ENCODE data around the gene CFAP91. TPM values are rescaled to one million over a fixed set of nuclear protein-coding genes. Genes with fewer than 3 reads are reported as not detected.

CFAP91 gene
- total RNA-seq, 1 experiment from 2014 or later, result 0.08 TPM

- H3K4me1 ChIP-seq, result no peaks in the 10 kb centered on the region
- H3K36me3 ChIP-seq, result no peaks in the 10 kb centered on the region
- no peak overlapping the region for H3K4me3 ChIP-seq
- no peaks in the 10 kb centered on the region for H3K27me3 ChIP-seq
- 0 out of 2 replicates have a peak, but pooled peaks cover 2% of the 10 kb centered on the region for H3K9me3 ChIP-seq (replicated peaks)
- H3K27ac ChIP-seq, result no peak overlapping the region
- DNase-seq, result no peak
Observed at GRCh38 chr3:119700920-119701734, 1.7 kb upstream of the CFAP91 start.

GRCh38 chr3:119703820-119704531, 1.2 kb downstream of the CFAP91 start:
- Histone ChIP-seq H3K9me3 (replicated peaks) (0 out of 2 replicates have a peak, but pooled peaks cover 2% of the 10 kb centered on the region), H3K4me1 (peaks cover 2% of the 10 kb centered on the region; the same call in 1 of the 2 replicates), H3K27me3 (no peaks in the 10 kb centered on the region), H3K4me3 (no peak overlapping the region), H3K27ac (no peak overlapping the region), H3K36me3 (no peaks in the 10 kb centered on the region)
- no peak for DNase-seq

- no peak for DNase-seq
- Histone ChIP-seq H3K4me1 (peaks cover 24% of the 10 kb centered on the region), H3K36me3 (no peaks in the 10 kb centered on the region), H3K4me3 (no peak overlapping the region), H3K9me3 (replicated peaks) (no peaks in the 10 kb centered on the region), H3K27ac (no peak overlapping the region), H3K27me3 (no peaks in the 10 kb centered on the region)
Observed at GRCh38 chr3:119715105-119715504, 12.3 kb downstream of the CFAP91 start.

- Histone ChIP-seq H3K4me3 (no peak overlapping the region), H3K4me1 (peaks cover 6% of the 10 kb centered on the region), H3K36me3 (no peaks in the 10 kb centered on the region), H3K27me3 (no peaks in the 10 kb centered on the region), H3K9me3 (replicated peaks) (no peaks in the 10 kb centered on the region), H3K27ac (no peak overlapping the region)
- no peak for DNase-seq
Observed at GRCh38 chr3:119716998-119717397, 14.2 kb downstream of the CFAP91 start.

- DNase-seq, result peak; percentile 19 to 35
- 0 out of 2 replicates have a peak, but pooled peaks cover under 1% of the 10 kb centered on the region for H3K4me1 ChIP-seq
- H3K27ac ChIP-seq, result no peak overlapping the region
- H3K27me3 ChIP-seq, result no peaks in the 10 kb centered on the region
- H3K9me3 ChIP-seq (replicated peaks), result no peaks in the 10 kb centered on the region
- H3K4me3 ChIP-seq, result no peak overlapping the region
- no peaks in the 10 kb centered on the region for H3K36me3 ChIP-seq
Observed at GRCh38 chr3:119717520-119717919, 14.7 kb downstream of the CFAP91 start.

- no peak overlapping the region for H3K4me3 ChIP-seq
- H3K4me1 ChIP-seq, result no peaks in the 10 kb centered on the region
- DNase-seq, result no peak
- no peaks in the 10 kb centered on the region for H3K27me3 ChIP-seq
- H3K27ac ChIP-seq, result no peak overlapping the region
- H3K9me3 ChIP-seq (replicated peaks), result no peaks in the 10 kb centered on the region
- no peaks in the 10 kb centered on the region for H3K36me3 ChIP-seq
Observed at GRCh38 chr3:119723022-119723421, 20.2 kb downstream of the CFAP91 start.

GRCh38 chr3:119726909-119727308, 24.1 kb downstream of the CFAP91 start:
- Histone ChIP-seq H3K27ac (no peak overlapping the region), H3K9me3 (replicated peaks) (no peaks in the 10 kb centered on the region), H3K27me3 (no peaks in the 10 kb centered on the region), H3K36me3 (no peaks in the 10 kb centered on the region), H3K4me1 (peaks cover 3% of the 10 kb centered on the region; the same call in 1 of the 2 replicates), H3K4me3 (no peak overlapping the region)
- no peak for DNase-seq

GRCh38 chr3:119729996-119730395, 27.2 kb downstream of the CFAP91 start:
- Histone ChIP-seq H3K27me3 (no peaks in the 10 kb centered on the region), H3K4me3 (no peak overlapping the region), H3K36me3 (no peaks in the 10 kb centered on the region), H3K4me1 (peaks cover 5% of the 10 kb centered on the region; the same call in 1 of the 2 replicates), H3K9me3 (replicated peaks) (no peaks in the 10 kb centered on the region), H3K27ac (no peak overlapping the region)
- no peak for DNase-seq

GRCh38 chr3:119731560-119732343, 28.9 kb downstream of the CFAP91 start:
- DNase-seq, result no peak
- Histone ChIP-seq H3K4me1 (peaks cover 5% of the 10 kb centered on the region; the same call in 1 of the 2 replicates), H3K27me3 (no peaks in the 10 kb centered on the region), H3K4me3 (no peak overlapping the region), H3K36me3 (no peaks in the 10 kb centered on the region), H3K27ac (no peak overlapping the region), H3K9me3 (replicated peaks) (no peaks in the 10 kb centered on the region)

- Histone ChIP-seq H3K4me3 (no peak overlapping the region), H3K9me3 (replicated peaks) (no peaks in the 10 kb centered on the region), H3K4me1 (peaks cover 5% of the 10 kb centered on the region; the same call in 1 of the 2 replicates), H3K27me3 (no peaks in the 10 kb centered on the region), H3K36me3 (no peaks in the 10 kb centered on the region), H3K27ac (no peak overlapping the region)
- no peak for DNase-seq
Observed at GRCh38 chr3:119733812-119734211, 31.0 kb downstream of the CFAP91 start.

GRCh38 chr3:119738741-119739140, 35.9 kb downstream of the CFAP91 start:
- no peak overlapping the region for H3K27ac ChIP-seq
- peaks cover 4% of the 10 kb centered on the region; the same call in 1 of the 2 replicates for H3K4me1 ChIP-seq
- H3K4me3 ChIP-seq, result no peak overlapping the region
- no peaks in the 10 kb centered on the region for H3K27me3 ChIP-seq
- no peaks in the 10 kb centered on the region for H3K9me3 ChIP-seq (replicated peaks)
- no peaks in the 10 kb centered on the region for H3K36me3 ChIP-seq
- DNase-seq, result no peak

GRCh38 chr3:119741657-119742590, 39.1 kb downstream of the CFAP91 start:
- Histone ChIP-seq H3K27ac (no peak overlapping the region), H3K9me3 (replicated peaks) (no peaks in the 10 kb centered on the region), H3K27me3 (no peaks in the 10 kb centered on the region), H3K4me3 (no peak overlapping the region), H3K36me3 (no peaks in the 10 kb centered on the region), H3K4me1 (peaks cover 4% of the 10 kb centered on the region; the same call in 1 of the 2 replicates)
- no peak for DNase-seq

- Histone ChIP-seq H3K27ac (peak overlapping the region; percentile 32), H3K9me3 (replicated peaks) (no peaks in the 10 kb centered on the region), H3K27me3 (no peaks in the 10 kb centered on the region), H3K4me1 (peaks cover 4% of the 10 kb centered on the region; the same call in 1 of the 2 replicates), H3K36me3 (no peaks in the 10 kb centered on the region), H3K4me3 (peak overlapping the region; percentile 16)
- peak; percentile 87 to 90 for DNase-seq
Observed at GRCh38 chr3:119743921-119744320, 41.1 kb downstream of the CFAP91 start.

- H3K4me3 ChIP-seq, result no peak overlapping the region
- no peak for DNase-seq
- H3K27ac ChIP-seq, result no peak overlapping the region
- no peaks in the 10 kb centered on the region for H3K27me3 ChIP-seq
- no peaks in the 10 kb centered on the region for H3K9me3 ChIP-seq (replicated peaks)
- peaks cover 4% of the 10 kb centered on the region; the same call in 1 of the 2 replicates for H3K4me1 ChIP-seq
- H3K36me3 ChIP-seq, result no peaks in the 10 kb centered on the region
Observed at GRCh38 chr3:119745942-119746341, 43.1 kb downstream of the CFAP91 start.
